Subcutaneous adipose tissue (tissue), 4 donors: Measurements from ENCODE around the gene EEFSEC. TPM values are rescaled to one million over a fixed set of nuclear protein-coding genes. Genes with fewer than 3 reads are reported as not detected.

Experiments
- CTCF ChIP-seq: fragments of 450-650 bp; IDR thresholded peaks from one replicate; pipeline ENCODE4 v1.5.1; 2016; ENCODE audit warnings: low read depth, mild to moderate bottlenecking, control low read depth, antibody characterized with exemption, moderate library complexity
- total RNA-seq, 4 donors: library from RNA; depleted of rRNA; stranded (reverse); fragments of >200 nt; gene quantifications; one replicate each; pipeline ENCODE4 v1.1.0, GENCODE V29; 2016

Gene EEFSEC
- total RNA-seq, 4 donors from 2014 or later: 13.7 to 26.9 (median 17.4) TPM

- TF ChIP-seq CTCF: no peak
Measured at GRCh38 chr3:128240232-128240631, 87.0 kb downstream of the EEFSEC start.

GRCh38 chr3:128241741-128242140 is 88.5 kb downstream of the EEFSEC start:
- no peak for TF ChIP-seq CTCF

GRCh38 chr3:128242818-128243601 is 89.7 kb downstream of the EEFSEC start:
- TF ChIP-seq CTCF: no peak

GRCh38 chr3:128243602-128244504 is 90.6 kb downstream of the EEFSEC start:
- TF ChIP-seq CTCF: no peak

- TF ChIP-seq CTCF: no peak
Measured at GRCh38 chr3:128245460-128245859, 92.2 kb downstream of the EEFSEC start.

GRCh38 chr3:128247666-128248409 is 94.6 kb downstream of the EEFSEC start:
- no peak for TF ChIP-seq CTCF
